Ishikawa (cell line): ENCODE measurements around the gene WWOX.

Source experiments
- TEAD4 ChIP-seq: IDR thresholded peaks from 2 replicates; pipeline ENCODE4 v1.6.1; 2012
- TF ChIP-seq, protein P1 (sequence below): IDR thresholded peaks from 2 replicates; pipeline ENCODE4 v1.6.1; 2012; ENCODE audit warnings: low read depth, mild to moderate bottlenecking

GRCh38 chr16:78817200-78817739 lies 717.8 kb downstream of the WWOX start:
- TF ChIP-seq, protein P1, sequence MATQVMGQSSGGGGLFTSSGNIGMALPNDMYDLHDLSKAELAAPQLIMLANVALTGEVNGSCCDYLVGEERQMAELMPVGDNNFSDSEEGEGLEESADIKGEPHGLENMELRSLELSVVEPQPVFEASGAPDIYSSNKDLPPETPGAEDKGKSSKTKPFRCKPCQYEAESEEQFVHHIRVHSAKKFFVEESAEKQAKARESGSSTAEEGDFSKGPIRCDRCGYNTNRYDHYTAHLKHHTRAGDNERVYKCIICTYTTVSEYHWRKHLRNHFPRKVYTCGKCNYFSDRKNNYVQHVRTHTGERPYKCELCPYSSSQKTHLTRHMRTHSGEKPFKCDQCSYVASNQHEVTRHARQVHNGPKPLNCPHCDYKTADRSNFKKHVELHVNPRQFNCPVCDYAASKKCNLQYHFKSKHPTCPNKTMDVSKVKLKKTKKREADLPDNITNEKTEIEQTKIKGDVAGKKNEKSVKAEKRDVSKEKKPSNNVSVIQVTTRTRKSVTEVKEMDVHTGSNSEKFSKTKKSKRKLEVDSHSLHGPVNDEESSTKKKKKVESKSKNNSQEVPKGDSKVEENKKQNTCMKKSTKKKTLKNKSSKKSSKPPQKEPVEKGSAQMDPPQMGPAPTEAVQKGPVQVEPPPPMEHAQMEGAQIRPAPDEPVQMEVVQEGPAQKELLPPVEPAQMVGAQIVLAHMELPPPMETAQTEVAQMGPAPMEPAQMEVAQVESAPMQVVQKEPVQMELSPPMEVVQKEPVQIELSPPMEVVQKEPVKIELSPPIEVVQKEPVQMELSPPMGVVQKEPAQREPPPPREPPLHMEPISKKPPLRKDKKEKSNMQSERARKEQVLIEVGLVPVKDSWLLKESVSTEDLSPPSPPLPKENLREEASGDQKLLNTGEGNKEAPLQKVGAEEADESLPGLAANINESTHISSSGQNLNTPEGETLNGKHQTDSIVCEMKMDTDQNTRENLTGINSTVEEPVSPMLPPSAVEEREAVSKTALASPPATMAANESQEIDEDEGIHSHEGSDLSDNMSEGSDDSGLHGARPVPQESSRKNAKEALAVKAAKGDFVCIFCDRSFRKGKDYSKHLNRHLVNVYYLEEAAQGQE: no peak
- TF ChIP-seq TEAD4: no peak
